NT2/D1 (cell line): ENCODE results near the gene PKLR.

ENCODE experiments used
- DNase-seq: peaks from one replicate; pipeline ENCODE4 v3.0.0-alpha.2; 2011; ENCODE audit warnings: low read depth, low spot score
- H3K27me3 ChIP-seq: 2 replicates; pipeline ENCODE4 v1.6.0; 2011; ENCODE audit warnings: mild to moderate bottlenecking; ENCODE audit not compliant: insufficient read length, insufficient read depth
- H3K36me3 ChIP-seq: 2 replicates; pipeline ENCODE4 v1.6.1; 2011; ENCODE audit warnings: mild to moderate bottlenecking, low read length, mixed read lengths; ENCODE audit not compliant: insufficient read depth, insufficient read length
- H3K4me1 ChIP-seq: 2 replicates; pipeline ENCODE4 v1.5.1; 2011; ENCODE audit not compliant: insufficient read depth, insufficient read length
- H3K4me3 ChIP-seq: 2 replicates; pipeline ENCODE4 v1.5.1; 2011; ENCODE audit warnings: low read depth; ENCODE audit not compliant: insufficient read length
- H3K9ac ChIP-seq: 2 replicates; pipeline ENCODE4 v1.6.0; 2011; ENCODE audit warnings: low read depth; ENCODE audit not compliant: insufficient read length
- H3K9me3 ChIP-seq: 2 replicates; pipeline ENCODE4 v1.5.1; 2011; ENCODE audit warnings: mild to moderate bottlenecking, low read length; ENCODE audit not compliant: insufficient read depth
- SUZ12 ChIP-seq: IDR thresholded peaks from 2 replicates; pipeline ENCODE4 v1.6.1; 2011; ENCODE audit not compliant: insufficient read length, insufficient read depth; ENCODE audit errors: extremely low read depth
- YY1 ChIP-seq: IDR thresholded peaks from 2 replicates; pipeline ENCODE4 v1.6.1; 2011; ENCODE audit not compliant: insufficient read length, insufficient read depth
- ZNF274 ChIP-seq: IDR thresholded peaks from 2 replicates; pipeline ENCODE4 v1.6.1; 2011; ENCODE audit warnings: mild to moderate bottlenecking, low read depth, low read length

PKLR gene

GRCh38 chr1:155245163-155245524, 56.1 kb downstream of the PKLR start:
- H3K36me3 ChIP-seq = peaks cover 38% of the 10 kb centered on the region
- no peak for DNase-seq
- no peaks in the 10 kb centered on the region for H3K9me3 ChIP-seq
- H3K4me3 ChIP-seq = peak overlapping the region; percentile 22
- peaks cover 8% of the 10 kb centered on the region for H3K4me1 ChIP-seq
- no peaks in the 10 kb centered on the region for H3K27me3 ChIP-seq
- TF ChIP-seq YY1 (no peak), SUZ12 (no peak), ZNF274 (no peak)
- peak overlapping the region; percentile 77 for H3K9ac ChIP-seq

- TF ChIP-seq ZNF274 = no peak
- no peak for TF ChIP-seq SUZ12
- TF ChIP-seq YY1 = peak; percentile 8
- peak overlapping the region; percentile 85 for H3K9ac ChIP-seq
- H3K36me3 ChIP-seq = peaks cover 38% of the 10 kb centered on the region
- no peaks in the 10 kb centered on the region for H3K9me3 ChIP-seq
- no peaks in the 10 kb centered on the region for H3K27me3 ChIP-seq
- peaks cover 8% of the 10 kb centered on the region for H3K4me1 ChIP-seq
- DNase-seq = peak; percentile 99
- H3K4me3 ChIP-seq = peak overlapping the region; percentile 69
Measured at GRCh38 chr1:155244368-155245162, 56.7 kb downstream of the PKLR start.

DNA sequence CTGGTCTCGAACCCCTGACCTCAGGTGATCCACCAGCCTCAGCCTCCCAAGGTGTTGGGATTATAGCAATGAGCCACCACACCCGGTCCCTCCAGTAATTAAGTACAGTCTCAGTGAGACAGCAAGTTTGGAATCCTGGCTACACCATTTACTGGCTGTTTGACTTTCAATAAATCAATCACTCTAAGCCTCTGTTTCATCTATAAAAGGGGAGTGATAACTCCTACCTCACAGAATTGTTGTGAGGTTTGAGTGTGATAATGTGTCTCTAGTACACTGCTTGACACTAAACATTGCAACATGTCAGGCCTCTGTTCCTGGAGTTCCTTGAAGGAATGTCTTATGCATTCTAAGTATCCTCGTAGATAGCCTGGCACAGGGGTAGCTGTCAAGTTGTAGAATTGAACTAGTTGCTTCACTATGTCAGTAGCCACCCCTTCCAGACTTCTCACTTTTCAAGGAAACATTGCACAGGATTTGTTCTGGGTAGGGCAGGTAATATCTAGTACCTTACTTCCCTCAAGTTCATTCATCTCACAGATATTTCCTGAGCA, 58.4 kb downstream of the PKLR start:
- peaks cover 37% of the 10 kb centered on the region for H3K36me3 ChIP-seq
- H3K27me3 ChIP-seq = no peaks in the 10 kb centered on the region
- H3K9ac ChIP-seq = peak overlapping the region; percentile 85
- TF ChIP-seq ZNF274 = no peak
- no peak for TF ChIP-seq YY1
- TF ChIP-seq SUZ12 = no peak
- H3K4me1 ChIP-seq = peaks cover 8% of the 10 kb centered on the region
- peak overlapping the region; percentile 69 for H3K4me3 ChIP-seq
- DNase-seq = no peak
- H3K9me3 ChIP-seq = no peaks in the 10 kb centered on the region

DNA sequence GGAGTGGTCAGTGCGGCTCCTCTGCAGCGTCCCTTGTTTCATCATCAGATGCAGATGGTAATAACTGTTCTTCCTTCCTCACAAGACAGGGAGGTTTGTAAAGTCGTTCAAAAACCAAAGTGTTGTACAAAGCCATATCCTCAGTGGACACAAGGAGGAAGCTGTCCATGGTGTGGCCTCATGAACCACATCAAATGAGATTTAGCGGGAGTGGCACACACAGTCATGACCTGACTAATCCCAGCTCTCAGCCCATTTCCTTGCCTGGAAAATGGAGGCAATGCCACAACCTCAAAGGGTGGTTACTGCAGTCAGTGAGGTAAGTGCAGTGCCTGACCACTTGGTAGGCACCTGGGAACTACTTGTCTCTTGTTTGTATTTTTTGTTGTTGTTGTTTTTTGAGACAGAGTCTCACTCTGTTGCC, 59.4 kb downstream of the PKLR start:
- no peak for DNase-seq
- TF ChIP-seq ZNF274 (no peak), YY1 (no peak), SUZ12 (no peak)
- Histone ChIP-seq H3K36me3 (peaks cover 37% of the 10 kb centered on the region), H3K4me3 (no peak overlapping the region), H3K27me3 (no peaks in the 10 kb centered on the region), H3K9ac (peak overlapping the region; percentile 21), H3K4me1 (peaks cover 8% of the 10 kb centered on the region), H3K9me3 (no peaks in the 10 kb centered on the region)

DNA sequence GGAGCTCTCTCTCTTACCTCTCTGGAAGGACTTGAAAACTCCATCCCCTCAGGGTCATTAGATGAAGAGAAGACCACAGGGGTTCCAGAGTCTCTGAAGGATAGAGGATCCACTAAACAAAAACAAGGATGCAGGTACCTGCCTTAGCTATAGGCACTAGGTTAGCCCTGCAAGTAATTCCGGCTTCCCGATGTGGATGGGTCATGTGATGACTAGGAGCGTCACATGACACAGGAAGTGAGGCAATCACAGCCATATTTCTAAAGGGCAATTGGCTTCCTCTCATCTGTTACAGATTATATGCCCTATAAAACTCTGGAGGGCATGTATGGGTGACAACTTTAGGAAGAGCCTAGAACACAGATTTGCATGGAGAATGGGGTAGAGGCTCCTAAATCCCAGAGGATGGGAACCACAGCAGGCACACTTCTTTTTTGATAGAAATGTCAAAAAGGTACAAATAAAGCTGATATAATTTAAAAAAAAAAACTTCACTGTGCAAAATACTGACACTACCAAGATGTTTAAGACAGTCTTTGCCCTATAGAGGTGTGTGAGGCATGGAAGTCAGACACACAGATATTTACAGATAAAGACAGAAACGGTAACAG, 60.1 kb downstream of the PKLR start:
- H3K4me1 ChIP-seq = peaks cover 8% of the 10 kb centered on the region
- H3K9ac ChIP-seq = peak overlapping the region; percentile 21
- TF ChIP-seq YY1 (peak; percentile 96), SUZ12 (no peak), ZNF274 (no peak)
- peak; percentile 75 for DNase-seq
- H3K9me3 ChIP-seq = no peaks in the 10 kb centered on the region
- H3K36me3 ChIP-seq = peaks cover 40% of the 10 kb centered on the region
- H3K4me3 ChIP-seq = no peak overlapping the region
- no peaks in the 10 kb centered on the region for H3K27me3 ChIP-seq
